Kidney (tissue), 11 donors: ENCODE measurements around the gene CEP72. TPM values are rescaled to one million over a fixed set of nuclear protein-coding genes. Genes with fewer than 3 reads are reported as not detected.
"Not testable (repeated sequence)": the region's sequence is repeated elsewhere in the genome, so short reads cannot be mapped to it uniquely, and the experiment has no call there.

Source experiments
- DNase-seq, 5 donors: peaks; one replicate each; pipeline ENCODE4 v3.0.0-alpha.2; 2013 to 2020
- FAIRE-seq: peaks from 2 replicates; lab custom pipeline; 2012; peaks lifted over from hg19 to GRCh38; lab: Jason Lieb, UNC
- H3K27ac ChIP-seq, 2 donors: one replicate each; pipeline ENCODE4 v1.7.0; 2013; ENCODE audit warnings: low read depth in 2 of 2, low read length in 2 of 2, inconsistent platforms in 1 of 2
- H3K27me3 ChIP-seq: one replicate; pipeline ENCODE4 v1.7.1; 2013; ENCODE audit warnings: low read length, inconsistent platforms; ENCODE audit not compliant: control insufficient read depth, insufficient read depth
- H3K36me3 ChIP-seq, 3 donors: one replicate each; pipeline versions ENCODE4 v1.7.0 to v1.7.1; 2013; ENCODE audit warnings: low read length in 3 of 3, control low read depth in 1 of 3, inconsistent platforms in 1 of 3; ENCODE audit not compliant: insufficient read depth in 3 of 3, control insufficient read depth in 2 of 3
- H3K4me1 ChIP-seq, 3 donors: one replicate each; pipeline versions ENCODE4 v1.7.0 to v1.7.1; 2013; ENCODE audit warnings: low read length in 3 of 3, inconsistent platforms in 1 of 3, low read depth in 1 of 3; ENCODE audit not compliant: control insufficient read depth in 2 of 3, insufficient read depth in 2 of 3
- H3K4me3 ChIP-seq, 3 donors: one replicate each; pipeline versions ENCODE4 v1.7.0 to v1.8.1; 2013; ENCODE audit warnings: low read length in 3 of 3, control low read depth in 1 of 3, inconsistent platforms in 1 of 3
- H3K9ac ChIP-seq, 3 donors: one replicate each; pipeline versions ENCODE4 v1.7.0 to v1.7.1; 2013; ENCODE audit warnings: low read length in 3 of 3, control low read depth in 1 of 3, inconsistent platforms in 1 of 3
- H3K9me3 ChIP-seq, 3 donors: one replicate each; pipeline versions ENCODE4 v1.7.0 to v1.7.1; 2013; ENCODE audit warnings: low read length in 3 of 3, control low read depth in 1 of 3, inconsistent platforms in 1 of 3; ENCODE audit not compliant: control insufficient read depth in 2 of 3, insufficient read depth in 1 of 3
- intact Hi-C: fragments of 100-400 bp; cut with DNase I; formaldehyde crosslinking; loops from one replicate; pipeline ENCODE4 v1.11.1; 2022
- polyA plus RNA-seq: library from polyadenylated mRNA; stranded (reverse); fragments of 350-450 nt; fragmentation: Illumina TruSeq; extraction: RNeasy Lipid Tissue Mini Kit (QIAGEN cat#74804); gene quantifications from one replicate; pipeline ENCODE4 v1.2.3, GENCODE V29; 2014; ENCODE audit warnings: low read depth, low replicate concordance; ENCODE audit not compliant: insufficient read depth
- total RNA-seq: library from RNA; stranded (reverse); fragmentation: NEBNext Ultra II Directional; extraction: Animal tissue kit (Norgen Biotek cat#: 25700); gene quantifications from one replicate; pipeline ENCODE4 v1.2.1, GENCODE V29; 2021
- donor health status: control.
- donor health status: control.
- donor health status: DM: yes; HTN: yes; CAD: no.
- donor health status: Normal renal cell carcinoma (clear cell type).

CEP72 gene
- total and polyA plus RNA-seq, 2 donors from 2014 or later: 1.1 to 7.8 TPM

DNA sequence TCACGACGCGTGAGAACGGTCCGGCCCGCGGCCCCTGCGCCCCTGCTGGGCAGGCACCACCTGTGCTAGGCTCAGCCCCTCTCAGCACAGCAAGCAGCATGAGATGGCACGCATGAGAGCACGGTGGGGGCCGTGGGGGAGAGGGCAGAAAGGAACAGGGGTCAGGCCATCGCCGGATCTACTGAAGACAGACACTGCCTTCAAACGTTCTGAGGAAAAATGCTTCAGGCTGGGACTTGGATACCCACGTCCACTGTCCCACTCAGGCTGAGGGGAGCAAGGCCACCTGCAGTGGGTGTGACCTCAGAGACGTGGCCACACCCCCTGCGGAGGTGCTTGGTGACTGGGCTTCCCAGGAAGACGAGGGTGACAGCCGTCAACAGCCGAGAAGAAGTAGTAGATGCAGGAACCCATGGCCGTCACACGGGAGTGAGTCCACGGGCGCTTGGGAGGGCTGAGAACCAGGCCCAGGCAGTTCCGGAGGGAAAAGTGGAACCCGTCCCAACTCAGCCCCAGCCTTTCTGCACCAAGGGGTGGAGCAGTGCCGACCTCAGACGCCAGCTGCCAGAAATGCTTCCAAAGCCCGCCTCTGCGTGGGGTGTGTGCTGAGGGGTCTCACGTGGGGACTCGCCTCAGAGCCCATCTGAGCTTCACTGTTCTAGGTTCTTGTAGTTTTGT, 68.1 kb downstream of the CEP72 start:
- H3K4me1 ChIP-seq, H3K4me3 ChIP-seq, FAIRE-seq, H3K27me3 ChIP-seq, H3K36me3 ChIP-seq, H3K9me3 ChIP-seq, H3K9ac ChIP-seq, H3K27ac ChIP-seq: not testable (repeated sequence)
- peak in 1 of 5 donors; percentile 34 for DNase-seq
- intact Hi-C loops: loop anchor here (10.0 kb wide), 1 partner anchor 95 kb away; no protein-coding TSS in a partner anchor

DNA sequence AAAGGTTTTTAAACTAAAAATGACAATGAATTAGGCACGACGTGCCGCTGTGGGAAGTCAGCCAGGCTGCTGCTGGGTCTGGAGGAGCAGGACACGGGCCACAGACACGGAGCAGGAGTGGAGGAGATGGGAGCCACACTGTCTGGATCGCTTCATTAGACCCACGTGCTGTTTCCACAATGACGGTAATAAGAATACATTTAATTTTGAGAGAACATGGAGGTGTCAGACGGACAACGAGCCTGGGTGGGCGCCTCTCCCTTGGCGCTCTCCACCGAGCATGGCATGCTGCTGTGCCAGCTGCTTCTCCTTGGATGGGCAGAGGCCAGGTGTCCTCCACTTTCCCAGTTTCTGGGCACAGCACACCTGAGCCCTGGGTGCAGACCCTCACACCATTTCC, 68.7 kb downstream of the CEP72 start:
- H3K4me1 ChIP-seq, H3K27ac ChIP-seq, H3K4me3 ChIP-seq, H3K36me3 ChIP-seq, H3K9ac ChIP-seq, FAIRE-seq, H3K27me3 ChIP-seq, H3K9me3 ChIP-seq: not testable (repeated sequence)
- peak in 2 of 5 donors; percentile 11 to 45 for DNase-seq
- intact Hi-C loops: loop anchor here (10.0 kb wide), 1 partner anchor 94 kb away; no protein-coding TSS in a partner anchor

GRCh38 chr5:681317-682191, 69.4 kb downstream of the CEP72 start:
- H3K27me3 ChIP-seq, H3K9me3 ChIP-seq, H3K9ac ChIP-seq, H3K27ac ChIP-seq, H3K4me3 ChIP-seq, H3K4me1 ChIP-seq, FAIRE-seq, H3K36me3 ChIP-seq: not testable (repeated sequence)
- intact Hi-C loops: loop anchor here (10.0 kb wide), 1 partner anchor 93 kb away; no protein-coding TSS in a partner anchor
- DNase-seq: peak in 2 of 5 donors; percentile 35 to 53

DNA sequence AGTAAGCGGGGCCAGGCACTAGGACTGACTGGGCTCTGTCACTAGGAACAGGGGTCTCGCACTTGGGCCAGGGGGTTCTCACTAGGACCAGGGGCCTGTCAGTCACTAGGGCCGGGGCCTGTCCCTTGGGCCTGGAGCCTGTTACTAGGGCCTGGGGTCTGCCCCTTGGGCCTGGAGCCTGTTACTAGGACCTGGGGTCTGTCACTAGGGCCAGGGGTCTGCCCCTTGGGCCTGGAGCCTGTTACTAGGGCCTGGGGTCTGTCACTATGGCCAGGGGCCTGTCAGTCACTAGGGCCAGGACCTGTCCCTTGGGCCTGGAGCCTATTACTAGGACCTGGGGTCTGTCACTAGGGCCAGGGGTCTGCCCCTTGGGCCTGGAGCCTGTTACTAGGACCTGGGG, 70.1 kb downstream of the CEP72 start:
- not testable (repeated sequence) for H3K4me3 ChIP-seq, H3K9ac ChIP-seq, FAIRE-seq, H3K9me3 ChIP-seq, H3K27me3 ChIP-seq, H3K36me3 ChIP-seq, H3K4me1 ChIP-seq, H3K27ac ChIP-seq
- peak in 3 of 5 donors; percentile 3 to 29 (median 9) for DNase-seq
- intact Hi-C loops: loop anchor here (10.0 kb wide), 1 partner anchor 93 kb away; no protein-coding TSS in a partner anchor

DNA sequence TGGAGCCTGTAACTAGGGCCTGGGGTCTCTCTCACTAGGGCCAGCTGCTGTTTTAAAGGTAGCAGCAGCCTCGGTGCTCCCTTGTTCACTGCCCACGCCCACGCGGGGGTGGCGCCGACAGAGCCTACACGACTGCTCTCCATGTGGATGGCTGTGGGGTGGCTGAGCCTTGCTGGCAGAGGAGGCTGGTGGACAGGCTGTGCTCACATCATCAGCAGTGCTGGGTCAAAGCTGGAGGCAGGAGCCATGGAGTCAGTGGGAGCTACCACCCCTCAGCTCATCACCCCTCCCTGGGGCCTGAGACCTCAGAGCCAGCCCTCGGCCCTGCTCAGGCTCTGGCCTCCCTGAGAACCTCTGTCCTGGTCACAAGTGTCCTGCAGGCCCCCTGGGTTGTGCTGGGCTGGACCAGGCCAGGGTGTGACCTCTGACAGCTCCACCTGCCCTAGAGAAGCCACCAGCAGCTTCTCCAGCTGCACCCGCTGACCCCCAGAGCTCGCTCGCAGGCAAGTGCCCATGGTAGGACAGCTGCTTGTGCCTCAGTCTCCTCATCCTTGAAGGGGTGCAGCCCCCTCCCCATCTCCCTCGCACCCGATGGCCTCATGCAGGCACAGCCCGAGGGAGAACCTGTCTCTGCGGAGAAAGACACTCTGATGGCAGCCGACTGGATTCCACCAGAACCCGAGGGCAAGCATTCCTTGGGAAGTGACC, 70.7 kb downstream of the CEP72 start:
- H3K9ac ChIP-seq, H3K36me3 ChIP-seq, H3K9me3 ChIP-seq, FAIRE-seq, H3K27me3 ChIP-seq, H3K27ac ChIP-seq, H3K4me3 ChIP-seq, H3K4me1 ChIP-seq: not testable (repeated sequence)
- peak in 3 of 5 donors; percentile 8 to 39 (median 38) for DNase-seq
- intact Hi-C loops: loop anchor here (10.0 kb wide), 1 partner anchor 92 kb away; no protein-coding TSS in a partner anchor
